ENCODE data around the gene PRKN. TPM values are rescaled to one million over a fixed set of nuclear protein-coding genes. Genes with fewer than 3 reads are reported as not detected.

Gene PRKN
- total RNA-seq, 4 donors from 2014 or later: 9.6 to 17.0 (median 11.6) TPM

DNA sequence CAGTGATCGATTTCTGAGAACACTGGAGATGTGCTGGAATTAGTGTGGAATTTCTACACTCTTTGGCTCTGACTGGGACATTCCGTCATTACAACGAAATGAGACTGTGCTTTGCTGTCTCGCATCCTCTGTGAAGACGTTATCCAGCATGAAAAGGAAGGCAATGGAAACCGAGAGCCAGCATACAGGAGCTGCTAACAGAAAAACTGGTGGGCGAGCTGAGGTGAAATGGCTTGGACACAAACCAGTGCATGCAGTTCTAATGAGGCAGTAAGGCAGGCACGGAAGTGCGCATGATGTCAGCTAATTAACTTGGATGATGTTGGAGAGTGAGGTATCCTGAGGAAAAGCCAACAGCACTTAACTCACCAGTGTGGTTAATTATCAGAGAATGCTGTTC lies 1250.9 kb downstream of the PRKN start:
- TF ChIP-seq, protein P1, sequence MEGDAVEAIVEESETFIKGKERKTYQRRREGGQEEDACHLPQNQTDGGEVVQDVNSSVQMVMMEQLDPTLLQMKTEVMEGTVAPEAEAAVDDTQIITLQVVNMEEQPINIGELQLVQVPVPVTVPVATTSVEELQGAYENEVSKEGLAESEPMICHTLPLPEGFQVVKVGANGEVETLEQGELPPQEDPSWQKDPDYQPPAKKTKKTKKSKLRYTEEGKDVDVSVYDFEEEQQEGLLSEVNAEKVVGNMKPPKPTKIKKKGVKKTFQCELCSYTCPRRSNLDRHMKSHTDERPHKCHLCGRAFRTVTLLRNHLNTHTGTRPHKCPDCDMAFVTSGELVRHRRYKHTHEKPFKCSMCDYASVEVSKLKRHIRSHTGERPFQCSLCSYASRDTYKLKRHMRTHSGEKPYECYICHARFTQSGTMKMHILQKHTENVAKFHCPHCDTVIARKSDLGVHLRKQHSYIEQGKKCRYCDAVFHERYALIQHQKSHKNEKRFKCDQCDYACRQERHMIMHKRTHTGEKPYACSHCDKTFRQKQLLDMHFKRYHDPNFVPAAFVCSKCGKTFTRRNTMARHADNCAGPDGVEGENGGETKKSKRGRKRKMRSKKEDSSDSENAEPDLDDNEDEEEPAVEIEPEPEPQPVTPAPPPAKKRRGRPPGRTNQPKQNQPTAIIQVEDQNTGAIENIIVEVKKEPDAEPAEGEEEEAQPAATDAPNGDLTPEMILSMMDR (IDR thresholded peaks at IDR 0.05; ENCODE audit: low read depth): no peak

DNA sequence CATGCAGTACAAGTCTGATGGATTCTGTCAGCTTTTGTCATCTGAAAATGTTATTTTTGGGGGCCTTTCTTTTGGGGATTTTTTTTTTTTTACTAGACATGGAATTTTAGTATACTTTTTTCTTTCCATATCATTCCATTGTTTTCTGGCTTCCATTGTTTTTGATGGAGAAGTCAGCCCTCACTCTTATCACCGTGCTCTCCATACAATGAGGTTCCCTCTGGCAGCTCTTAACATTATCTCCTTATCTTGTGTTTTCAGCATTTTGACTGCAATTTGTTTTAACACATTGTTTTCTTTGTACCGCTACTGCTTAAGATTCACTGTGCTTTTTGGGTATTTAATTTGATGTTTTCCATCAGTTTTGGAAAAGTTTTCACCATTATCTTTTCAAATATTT lies 1262.2 kb downstream of the PRKN start:
- TF ChIP-seq, protein P1 (IDR thresholded peaks at IDR 0.05; ENCODE audit: low read depth): no peak

DNA sequence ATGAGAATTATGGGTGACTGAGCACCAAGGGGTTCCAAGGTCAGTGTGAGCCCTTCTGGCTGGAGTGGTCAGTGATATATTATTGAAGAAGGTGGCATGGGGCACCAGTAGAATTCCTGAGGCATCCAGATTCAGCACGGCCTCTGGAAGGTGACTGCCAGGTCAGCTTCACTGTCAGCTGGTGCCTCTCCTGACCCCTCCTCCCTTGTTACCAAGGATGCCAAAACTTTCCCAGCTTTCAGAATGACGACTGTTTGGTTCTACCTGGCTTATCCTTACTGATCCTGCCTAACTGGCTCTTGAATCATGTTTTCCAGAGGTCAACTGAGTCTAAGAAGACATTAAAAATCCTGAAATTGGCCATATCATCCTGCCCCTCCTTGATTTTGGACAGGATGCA lies 1264.5 kb downstream of the PRKN start:
- TF ChIP-seq, protein P1 (IDR thresholded peaks at IDR 0.05; ENCODE audit: low read depth): no peak

DNA sequence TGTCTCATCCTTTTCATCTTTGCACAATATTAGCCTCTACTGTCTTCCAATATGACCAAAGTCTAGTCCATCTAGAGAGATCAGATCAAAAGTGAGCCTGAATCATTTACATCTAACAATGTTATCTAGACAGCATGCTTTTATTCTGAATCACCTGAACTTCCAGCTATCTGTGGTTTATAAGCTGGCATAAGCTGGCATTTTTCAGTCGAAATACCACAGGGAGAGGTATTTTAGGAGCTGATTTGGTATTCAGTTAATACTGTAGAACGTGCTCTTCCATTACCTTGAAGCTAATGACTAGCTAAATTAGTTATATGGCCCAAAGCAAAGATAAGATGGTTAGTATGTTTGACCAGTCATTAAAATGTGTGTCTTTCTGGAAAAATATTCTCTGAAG lies 1265.4 kb downstream of the PRKN start:
- TF ChIP-seq, protein P1 (IDR thresholded peaks at IDR 0.05; ENCODE audit: low read depth): no peak

DNA sequence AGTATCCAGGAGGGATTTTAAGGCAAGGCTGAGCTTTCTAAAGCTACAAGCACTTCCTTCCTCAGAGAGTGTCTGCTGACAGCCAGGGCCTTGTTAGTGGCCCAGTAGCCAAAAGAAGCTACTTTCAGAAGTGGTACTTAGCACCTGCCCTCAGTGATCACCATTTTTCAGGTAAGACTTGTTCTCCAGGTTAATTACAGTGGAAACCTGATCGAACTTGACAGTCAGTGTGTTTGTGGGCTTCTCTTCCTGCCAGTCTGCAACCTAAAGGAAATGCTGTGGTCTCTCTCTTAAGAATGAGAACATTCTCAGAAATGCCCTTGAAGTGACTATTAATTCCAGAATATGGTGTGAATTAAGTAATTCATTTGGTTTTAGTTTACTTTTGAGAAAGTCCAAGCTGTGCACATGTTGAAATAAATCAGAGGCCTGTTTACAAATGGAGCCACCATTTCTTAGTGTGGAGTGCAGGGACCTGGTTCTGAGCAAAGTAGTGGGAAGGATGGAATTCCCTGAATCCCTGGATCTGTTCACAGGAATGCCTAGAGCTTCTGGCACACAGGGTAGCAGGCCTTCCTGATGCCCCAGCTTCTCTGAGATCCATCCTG lies 1268.5 kb downstream of the PRKN start:
- TF ChIP-seq, protein P1 (IDR thresholded peaks at IDR 0.05; ENCODE audit: low read depth): no peak

DNA sequence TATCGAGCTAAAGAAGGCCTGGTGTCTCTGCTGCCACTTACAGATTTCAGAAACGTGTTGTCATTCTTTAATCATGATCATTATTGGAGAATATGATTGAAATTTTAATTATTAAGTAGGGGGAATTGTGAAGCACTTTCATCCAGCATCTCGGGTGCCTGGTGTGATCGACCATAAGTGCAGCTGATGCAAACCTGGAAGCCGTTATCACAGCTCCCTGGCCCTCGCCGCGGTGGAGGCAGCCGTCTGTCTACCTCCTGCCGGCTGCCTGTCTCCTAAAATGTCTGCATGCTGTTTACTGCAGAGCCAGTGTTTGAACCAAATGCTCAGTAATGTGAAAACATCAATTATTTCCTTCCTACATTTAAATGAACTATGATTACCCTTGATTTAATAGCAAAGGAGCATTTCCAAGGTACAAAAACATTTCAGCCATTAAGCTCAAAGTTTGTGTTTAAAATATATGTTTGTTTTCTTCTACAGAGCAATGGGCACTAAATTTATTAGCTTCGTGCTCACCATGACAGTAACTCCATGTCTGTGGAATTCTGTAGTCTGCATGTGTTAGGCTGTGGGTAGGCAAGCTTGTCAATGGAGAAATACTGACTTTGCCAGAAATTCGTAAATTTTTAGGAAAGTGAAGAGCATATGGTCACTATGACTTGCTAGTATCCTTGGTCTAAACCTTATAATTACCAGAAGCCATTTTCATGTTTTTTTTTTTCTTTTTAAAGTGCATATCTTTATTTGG lies 1269.2 kb downstream of the PRKN start:
- TF ChIP-seq, protein P1 (IDR thresholded peaks at IDR 0.05; ENCODE audit: low read depth): no peak

DNA sequence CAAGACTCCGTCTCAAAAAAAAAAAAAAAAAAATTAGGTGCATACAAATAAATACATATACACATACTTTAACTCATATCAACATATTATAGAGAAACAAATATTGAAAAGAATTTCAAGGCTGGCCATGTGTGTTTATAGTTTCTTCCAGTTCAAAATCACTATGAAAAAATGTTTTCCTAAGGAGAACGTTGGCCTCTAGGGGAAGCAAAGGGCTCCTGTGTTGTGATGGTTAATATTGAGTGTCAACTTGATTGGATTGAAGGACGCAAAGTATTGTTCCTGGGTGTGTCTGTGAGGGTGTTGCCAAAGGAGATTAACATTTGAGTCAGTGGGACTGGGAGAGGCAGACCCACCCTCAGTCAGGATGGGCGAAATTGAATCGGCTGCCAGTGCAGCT lies 1271.7 kb downstream of the PRKN start:
- TF ChIP-seq, protein P1 (IDR thresholded peaks at IDR 0.05; ENCODE audit: low read depth): no peak
